ENCODE data around the gene BARX2.

Gene BARX2

DNA sequence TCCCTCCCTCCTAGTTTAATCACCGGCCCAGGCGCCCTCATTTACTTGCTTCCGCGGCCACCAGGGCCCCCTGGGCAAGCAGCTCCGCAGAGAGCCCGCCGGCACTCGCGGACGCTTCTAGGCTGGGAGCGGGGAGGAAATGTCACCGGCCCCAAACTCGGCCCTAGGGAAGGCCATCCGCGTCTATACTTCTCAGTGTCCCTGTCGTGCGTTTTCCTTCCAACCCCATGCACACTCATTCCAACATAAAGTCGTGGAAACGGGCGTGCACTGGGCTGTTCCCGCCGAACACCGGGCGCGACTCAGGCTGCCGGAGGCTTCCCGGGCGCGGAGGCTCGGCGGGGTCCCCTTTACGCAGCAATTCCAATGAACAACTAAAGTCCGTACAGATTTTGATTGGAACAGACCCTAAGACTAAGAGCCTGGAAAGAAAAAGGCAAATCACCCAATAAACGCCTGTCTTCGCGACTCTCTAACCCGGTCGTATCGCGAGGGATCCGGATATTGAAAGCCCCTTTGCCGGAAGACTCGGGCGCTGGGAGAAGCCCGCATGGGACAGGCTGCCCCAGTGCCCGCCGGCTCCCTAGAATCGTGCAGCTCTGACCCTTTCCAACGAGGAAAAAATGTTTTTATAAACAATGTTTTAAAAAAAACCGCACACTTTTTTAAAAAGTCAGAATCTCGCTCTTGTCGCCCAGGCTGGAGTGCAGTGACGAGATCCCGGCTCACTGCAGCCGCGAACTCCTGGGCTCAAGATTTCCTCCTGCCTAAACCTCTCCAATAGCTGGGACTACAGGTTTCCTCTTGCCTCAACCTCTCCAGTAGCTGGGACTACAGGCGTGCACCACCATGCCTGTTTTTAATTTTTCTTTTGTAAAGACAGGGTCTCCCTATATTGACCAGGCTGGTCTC, 1.3 kb upstream of the BARX2 start:
- no peak for DNase-seq

DNA sequence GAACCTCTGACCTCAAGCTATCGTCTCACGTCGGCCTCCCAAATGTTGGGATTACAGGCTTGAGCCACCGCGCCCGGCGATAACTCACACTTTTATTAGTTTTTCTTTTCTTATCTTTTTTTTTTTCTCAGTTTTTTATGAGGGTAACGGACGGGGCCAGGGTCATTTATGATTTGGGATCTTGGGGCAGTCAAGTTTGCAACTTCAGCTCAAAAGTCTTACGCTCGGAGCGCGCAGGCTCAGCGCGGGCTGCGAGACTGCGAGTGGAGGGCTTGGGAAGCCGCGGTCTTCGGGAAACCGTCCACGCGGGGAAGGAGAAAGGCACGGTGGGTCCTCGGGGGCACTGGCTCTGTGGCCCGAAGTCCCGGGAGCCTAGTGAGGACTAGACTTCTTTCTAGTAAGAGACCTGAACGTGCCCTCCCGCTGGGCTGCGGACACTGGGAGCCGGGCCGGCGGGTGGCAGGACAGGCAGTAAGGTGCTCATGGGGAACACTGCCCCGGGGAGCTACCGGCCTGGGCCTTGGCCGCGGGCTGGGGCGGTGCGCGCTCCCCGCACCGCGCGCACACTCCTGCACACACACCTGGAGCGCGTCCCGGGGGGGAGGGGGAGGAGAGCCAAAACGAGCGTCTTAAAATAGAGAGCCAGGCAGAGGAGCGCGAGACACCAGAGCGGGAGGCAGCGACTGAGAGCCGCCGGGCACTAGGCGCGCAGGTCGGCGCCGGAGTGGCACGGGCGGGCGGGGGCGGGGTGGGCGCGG, 476 bp upstream of the BARX2 start:
- DNase-seq = no peak

DNA sequence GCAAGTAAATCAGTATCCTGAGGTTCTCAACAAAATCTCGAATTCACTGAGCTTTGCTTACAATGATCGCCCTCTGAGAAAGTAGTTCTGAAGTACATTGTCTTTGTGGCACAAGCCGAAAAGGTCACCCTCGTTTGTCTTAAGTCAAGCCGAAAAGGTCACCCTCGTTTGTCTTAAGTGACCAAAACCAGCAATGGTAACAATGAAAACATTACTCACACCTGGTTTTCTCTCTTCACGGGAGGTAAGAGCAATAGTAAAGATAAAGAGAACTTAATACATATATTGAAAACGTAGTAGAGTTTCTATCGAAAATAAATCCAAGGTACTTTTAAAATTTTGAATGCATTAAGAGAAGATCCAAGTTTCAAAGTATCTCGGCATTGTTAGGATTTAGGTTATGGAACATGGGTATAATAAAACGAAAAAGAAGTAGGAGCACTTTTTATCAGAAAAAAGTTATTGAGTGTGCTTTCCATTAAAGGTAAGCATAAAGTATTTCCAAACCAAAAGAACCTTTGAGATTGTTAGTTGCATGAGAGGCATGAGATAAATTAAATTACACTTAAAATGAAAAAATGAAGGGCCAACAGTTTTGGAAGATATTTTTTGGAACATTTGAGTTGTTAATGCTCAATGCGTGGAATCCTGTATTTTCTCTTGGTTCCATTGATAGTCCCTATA, 1.2 kb downstream of the BARX2 start:
- DNase-seq = no peak

DNA sequence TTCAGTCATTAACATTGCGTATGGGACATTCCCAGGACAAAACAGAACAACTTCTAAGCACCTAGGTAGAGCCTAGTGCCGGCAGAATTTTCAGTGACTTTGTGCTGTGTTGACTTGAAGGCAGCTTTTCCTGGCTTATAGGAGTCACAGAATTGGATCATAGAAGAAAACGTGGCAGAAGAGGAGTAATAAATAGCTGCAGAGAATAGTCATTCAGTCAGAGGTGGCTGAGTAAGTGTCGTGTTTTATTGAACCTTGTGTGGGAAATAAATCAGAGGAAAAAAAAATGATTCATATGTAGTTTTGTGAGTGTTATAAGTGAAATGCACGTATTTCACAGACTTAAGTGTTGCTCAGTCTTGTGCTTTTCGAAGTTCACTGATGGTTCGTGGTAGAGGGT, 2.1 kb downstream of the BARX2 start:
- DNase-seq = no peak

DNA sequence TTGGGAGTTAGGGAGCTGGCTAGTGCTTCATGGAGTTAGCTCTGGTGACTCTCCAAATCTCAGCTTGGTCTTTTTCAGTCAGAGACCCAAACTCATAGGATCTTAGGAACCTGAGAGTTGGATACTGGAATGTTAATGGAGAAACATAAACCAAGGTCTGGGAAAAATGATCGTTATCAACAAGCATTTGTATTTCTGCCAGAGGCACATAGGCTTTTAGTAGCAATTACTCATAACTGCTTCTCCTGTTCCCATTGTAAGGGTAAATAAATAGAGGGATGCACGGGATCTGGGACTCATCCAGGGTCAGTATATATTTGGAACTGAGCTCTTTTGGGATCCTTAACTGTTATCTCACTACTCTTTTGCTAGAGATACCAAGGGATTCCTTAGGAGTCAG, 4.8 kb downstream of the BARX2 start:
- DNase-seq = no peak

DNA sequence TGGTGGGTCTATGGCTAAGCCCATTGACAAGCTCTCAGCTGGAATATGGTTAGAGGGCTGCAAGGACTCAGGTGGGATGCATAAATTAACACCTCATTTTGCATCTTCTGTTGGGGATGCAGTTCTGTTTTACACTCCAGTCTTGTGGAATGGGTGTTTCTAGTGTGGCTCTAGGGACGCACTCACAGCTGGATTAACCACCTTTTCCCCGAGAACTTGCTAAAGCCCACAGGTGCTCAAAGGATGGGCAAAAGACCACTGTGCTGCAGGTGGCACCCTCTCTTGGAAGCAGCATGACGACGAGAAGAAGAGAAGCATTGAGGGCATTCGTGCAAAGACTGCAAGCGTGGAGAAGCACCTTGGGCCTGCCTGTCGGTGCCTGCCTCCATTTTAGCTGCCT, 6.9 kb downstream of the BARX2 start:
- no peak for DNase-seq

DNA sequence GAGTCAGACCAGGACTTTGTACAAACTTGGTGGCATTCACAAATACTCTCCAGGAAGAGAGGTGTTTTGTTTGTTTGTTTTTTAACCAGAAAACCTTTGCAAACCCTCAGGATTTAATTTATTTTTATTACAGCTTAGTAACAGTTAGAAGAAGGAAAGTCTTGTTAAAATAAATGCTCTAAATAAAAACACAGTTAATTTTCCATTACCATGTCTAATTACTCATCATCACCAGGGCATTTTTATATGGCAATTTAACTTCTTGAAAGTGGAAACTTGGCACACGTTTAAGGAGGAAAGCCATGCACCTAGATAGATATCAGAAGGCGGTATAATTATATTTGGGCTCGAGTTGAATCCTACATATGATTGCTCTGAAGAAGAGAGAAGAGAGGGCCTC, 7.4 kb downstream of the BARX2 start:
- no peak for DNase-seq

DNA sequence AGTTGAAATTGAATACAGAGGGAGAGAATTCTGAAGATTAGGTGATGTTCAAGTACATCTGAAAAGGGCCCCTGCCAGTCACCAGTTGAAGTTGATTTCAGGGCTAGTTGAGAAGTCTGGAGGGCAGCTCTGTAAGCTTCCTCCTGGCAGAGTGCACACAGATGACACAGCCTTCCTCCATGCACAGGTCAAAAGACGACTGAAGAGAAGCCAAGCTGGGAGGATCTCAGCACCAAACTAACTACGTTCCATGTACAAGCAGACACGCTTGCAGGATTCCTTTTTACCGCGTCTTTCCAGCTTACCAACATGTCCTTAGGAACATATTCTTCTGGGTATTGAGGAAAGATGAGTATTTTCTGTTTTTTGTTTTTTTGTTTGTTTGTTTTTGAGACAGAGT, 7.9 kb downstream of the BARX2 start:
- no peak for DNase-seq

DNA sequence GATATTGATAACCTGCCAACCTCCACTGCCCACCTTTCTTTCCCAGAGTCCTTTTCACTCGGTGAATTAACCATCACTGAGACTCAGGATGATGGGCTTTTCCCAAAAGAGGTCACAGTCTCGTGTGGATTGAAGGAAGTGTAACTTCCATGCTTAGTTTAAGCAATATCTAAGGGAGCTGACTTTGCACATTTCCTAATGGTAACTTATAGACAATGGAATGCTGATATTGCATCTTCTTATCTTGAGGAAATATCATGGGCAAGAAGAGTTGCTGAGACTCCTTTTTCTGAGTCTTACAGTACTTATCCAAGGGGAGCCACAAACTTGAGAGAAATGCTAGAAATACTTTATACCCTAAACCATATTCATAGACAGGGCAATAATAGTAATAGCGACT, 8.8 kb downstream of the BARX2 start:
- no peak for DNase-seq

DNA sequence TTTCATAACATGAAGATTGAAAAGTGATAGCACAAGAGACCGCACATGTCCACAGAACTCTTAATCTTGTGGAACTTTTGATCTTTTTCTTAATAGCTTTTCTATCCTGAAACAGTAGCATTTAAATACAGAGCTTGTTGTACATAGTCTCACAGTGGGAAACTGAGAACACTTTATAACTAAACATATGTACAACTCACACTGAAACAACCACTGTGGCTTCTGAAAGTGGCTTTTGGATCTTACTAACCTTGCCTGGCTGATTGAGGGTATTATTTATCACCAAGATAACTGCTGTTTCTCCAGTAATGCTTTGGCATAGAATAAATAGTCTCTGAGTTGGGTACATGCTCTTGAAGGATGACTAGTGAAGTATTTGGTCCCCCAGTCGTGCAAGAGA, 10.2 kb downstream of the BARX2 start:
- no peak for DNase-seq

DNA sequence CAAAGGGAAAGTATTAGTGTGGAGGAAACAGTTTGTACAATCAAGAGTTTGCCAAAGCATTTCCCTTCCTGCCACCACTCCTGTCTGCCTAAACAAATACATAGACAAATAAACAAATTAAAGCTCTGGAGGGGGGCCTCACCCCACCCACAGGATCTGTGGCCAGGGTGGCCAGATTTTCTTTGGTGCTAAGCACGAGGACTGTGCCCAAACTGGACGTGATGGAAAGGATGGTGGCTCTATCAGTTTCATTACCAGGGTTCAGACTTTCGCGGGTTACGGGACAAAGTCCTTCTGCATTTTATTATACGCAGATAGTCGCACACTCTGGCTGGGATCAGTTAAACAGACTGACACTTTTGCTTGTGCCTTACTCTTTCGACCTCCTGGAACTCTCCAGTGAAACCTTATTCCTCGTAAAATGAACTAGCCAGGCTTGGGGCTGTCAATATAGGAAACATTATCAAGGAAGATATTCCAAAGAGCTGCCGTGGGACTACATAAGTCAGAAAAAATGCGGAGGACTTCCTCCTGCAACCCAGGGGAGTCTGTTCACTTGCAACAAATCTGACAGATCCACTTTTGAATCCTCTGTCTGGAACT, 11.2 kb downstream of the BARX2 start:
- no peak for DNase-seq

DNA sequence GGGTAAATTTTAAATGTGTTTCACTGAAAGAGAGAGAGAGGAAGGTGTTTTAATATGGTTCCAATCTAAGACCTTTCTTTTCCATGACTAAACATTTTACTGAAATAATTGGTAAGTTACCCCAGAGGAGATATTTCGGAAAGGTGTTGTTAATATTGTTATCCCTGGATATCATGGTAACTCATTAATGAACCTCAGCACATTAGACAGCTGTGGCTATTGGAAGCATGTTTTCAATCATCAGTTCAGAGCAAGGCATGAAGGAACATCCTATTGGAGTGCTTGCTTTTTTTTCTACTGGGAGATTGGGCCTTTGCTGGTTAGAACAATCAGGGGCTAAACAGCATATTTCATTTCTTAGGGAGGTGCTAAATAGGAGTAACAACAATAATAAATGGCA, 11.8 kb downstream of the BARX2 start:
- DNase-seq = no peak

DNA sequence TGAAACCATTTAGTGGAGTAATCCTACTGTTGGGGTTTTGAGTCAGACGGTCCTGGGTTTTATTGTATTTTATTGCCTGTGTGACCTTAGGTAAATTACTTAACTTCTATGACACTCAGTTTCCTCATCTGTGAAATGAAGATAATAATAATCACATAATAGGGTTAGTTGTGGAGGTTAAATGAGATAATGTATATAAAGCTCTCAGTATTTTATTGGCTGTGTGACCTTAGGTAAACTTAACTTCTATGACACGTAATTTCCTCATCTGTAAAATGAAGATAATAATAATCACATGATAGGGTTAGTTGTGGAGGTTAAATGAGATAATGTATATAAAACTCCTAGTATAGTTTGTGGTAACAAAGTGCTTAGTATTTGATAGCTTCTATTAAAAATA, 13.2 kb downstream of the BARX2 start:
- no peak for DNase-seq

DNA sequence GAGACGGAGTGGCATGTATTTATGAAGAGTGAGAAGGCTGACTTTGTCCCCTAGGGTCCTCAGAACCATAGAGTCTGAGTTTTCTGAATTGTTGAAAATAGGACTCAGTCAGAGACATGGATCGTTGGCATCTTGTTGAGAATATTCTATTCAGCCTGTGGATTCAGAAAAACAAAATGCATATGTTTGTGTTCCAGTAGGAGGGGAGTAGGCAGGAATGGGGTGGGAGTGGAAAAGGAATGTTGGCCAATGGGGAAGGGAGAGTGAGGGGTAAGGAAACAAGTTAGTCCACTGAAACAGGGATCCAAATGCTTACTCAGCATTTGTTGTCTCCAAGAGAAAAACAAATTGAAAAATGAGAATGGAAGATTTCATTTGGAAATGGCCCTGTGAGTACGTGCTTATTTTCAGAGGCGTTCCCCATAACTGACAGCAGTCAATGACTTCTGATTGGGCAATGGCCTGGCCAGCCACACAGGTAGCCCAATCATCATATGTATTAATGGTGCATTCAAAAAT, 14.7 kb downstream of the BARX2 start:
- DNase-seq = no peak

DNA sequence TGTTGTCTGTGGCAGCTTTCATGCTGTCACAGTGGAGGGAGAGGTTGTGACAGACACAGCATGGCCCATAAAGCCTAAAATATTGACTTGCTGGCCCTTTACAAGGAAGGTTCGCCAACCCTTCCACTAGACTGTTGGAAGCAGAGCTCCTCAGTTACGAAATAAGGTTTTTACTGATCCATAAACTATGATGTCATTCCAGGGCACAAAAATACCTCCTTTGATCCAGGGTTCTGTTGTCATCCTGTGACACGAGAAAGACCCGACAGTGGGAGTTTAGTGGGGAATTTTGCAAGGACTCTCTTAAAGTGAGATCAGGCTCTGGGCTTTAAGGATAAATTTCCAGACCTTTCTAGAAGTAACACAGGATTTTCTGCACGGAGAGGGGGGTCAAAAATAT, 15.7 kb downstream of the BARX2 start:
- DNase-seq = no peak

DNA sequence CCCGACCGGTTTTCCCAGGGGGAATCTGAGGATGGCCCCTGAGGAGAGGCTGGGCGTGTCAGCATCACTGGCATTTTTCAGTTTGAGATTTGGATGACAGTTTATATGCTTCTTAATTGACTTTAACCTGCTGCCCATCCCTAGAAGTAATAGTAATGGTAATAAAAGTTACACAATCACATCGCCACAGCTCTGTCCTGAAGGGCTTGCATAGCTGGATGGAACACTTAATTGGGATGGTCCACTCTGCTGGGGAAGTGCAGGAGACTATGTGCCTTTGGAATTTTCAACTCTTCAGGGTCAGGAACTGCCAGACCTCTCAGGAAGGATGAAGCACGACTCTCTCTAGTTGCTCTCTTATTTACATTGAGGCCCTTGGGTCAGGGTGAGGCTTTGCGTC, 16.2 kb downstream of the BARX2 start:
- DNase-seq = no peak

DNA sequence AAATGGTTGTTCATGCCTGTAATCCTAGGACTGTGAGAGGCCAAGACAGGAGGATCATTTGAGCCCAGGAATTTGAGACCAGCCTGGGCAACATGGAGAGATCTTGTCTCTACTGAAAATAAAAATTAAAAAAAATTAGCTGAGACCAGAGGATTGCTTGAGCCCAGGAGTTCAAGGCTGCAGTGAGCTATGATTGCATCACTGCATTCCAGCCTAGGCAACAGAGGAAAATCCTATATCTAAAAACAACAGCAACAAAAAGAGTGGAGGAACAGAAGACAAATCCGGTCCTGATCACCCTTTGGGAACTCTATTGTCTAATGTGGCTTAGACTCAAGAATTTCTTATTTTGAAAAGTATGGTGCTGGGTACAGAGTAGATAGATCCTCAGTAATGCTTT, 17.3 kb downstream of the BARX2 start:
- no peak for DNase-seq

DNA sequence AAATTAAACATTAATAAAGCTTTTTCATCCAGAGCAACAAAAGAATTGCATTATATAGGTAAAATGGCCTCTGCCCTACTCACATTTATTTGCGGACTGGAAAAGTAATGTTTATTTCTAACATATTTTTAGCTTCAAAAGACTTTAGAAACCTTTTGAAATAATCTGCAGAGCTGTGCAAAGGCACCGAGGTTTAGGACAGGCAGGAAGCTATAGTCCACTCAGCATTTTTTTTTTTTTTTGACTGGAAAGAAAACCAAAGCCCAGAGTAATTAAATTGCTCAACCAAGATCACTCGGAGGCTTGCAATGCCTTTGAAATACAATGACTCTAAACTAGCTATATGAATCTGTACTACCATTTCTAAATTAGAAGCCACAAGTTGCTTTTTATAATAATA, 19.1 kb downstream of the BARX2 start:
- DNase-seq = no peak

DNA sequence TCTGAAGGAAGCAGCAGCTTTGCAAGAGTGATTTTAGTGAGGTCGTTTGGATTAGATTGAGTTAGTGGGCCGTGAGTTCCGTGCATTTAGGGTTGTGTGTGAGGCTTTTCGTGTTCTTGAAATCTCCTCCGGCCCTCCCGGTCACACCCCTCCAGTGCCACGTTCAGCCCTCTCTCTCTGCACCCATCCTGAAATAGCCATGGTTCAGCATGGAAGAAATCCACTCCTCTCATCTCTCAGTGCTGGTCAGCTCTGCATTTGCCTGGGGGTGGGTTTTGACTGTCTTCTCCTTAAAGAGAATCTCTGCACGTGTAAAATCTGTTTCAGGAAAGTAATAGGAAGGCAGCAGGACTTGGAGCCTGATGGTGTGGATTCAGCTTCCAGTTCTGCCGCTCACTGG, 19.8 kb downstream of the BARX2 start:
- DNase-seq = no peak

DNA sequence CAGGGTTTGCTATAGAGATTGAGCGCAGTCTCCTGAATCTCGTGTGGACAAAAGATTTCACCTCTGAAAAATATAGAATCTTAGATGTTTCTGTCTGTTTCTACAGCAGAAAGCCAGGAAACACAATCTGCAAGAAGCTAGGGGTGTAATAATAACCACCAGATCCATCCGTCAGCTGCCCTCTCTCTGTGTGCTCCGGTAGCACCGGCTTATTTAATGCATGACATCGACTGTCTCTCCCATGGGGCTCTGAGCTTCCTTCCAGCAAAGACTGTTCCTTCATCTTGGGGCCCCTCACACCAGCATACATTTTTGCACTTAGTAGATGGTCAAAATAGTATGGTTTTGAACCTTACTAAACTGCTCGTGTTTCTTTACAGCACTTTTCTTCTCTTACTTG, 20.2 kb downstream of the BARX2 start:
- no peak for DNase-seq

DNA sequence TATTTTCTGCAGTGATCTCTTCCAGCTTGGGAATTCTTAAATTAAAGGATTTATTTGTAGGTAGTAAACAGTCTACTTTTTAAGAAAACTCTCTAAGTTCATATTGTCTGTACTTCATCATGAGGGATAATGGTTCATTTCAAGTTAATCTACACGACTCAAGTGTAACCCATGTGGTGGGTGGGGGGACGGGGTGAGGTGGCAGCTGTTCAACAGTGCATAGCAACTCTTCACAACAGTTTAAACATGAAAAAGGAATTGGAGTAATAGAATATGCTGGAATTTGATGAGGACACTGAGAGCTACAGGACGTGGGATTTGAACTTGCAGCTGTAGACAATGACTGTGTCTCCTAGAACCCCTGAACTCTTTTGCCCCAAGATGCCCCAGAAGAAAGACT, 20.8 kb downstream of the BARX2 start:
- no peak for DNase-seq

DNA sequence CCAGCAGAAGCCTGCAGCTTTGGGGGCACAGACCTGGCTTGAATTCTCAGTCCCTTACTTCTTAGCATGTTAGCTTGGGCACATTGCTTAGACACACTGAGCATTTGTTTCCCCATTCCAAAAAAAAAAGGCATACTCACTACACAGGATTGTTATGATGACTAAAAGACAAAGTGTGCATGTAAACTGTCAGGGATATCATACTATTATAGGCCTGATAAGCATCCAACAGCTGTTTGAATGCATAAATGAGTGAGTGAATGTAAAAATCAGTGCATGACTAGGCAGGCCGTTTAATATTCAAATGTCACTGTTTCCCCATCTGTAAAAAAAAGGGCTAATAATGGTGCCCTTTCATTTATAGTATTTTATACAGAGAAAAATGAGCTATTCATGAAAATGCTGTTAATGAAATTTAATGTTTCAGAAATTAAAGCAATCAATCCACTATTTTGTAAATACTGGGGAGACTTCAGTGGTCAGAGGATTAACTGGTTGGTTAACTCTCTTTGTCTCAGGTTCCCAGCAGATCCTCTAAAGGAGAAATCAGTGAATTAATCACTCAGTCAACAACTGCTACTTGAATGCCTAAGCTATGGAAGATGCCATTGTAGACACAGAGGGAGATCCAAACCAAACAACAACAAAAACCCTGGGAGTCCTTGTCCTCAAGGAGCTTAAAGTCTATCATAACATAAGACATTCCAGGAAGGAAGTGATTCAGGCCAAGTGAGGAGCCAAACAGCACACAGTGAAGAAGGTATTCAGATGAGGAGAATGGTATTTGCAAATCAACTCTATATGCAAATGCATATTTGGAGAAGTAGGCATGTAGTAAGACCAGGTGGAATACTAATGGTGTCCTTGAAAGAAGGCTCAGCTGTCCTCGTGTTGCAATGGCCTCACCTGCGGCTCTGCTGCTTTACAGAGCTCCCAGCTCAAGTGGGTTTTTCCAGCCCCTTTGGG, 26.8 kb downstream of the BARX2 start:
- no peak for DNase-seq

Measured in activated CD4-positive, alpha-beta T cell treated with anti-CD3 and anti-CD28 coated beads for 1 hour (primary cell).